Fibroblast of lung (primary cell): Measurements from ENCODE around the gene ADAMTS16.

Source experiments
- EZH2 ChIP-seq: IDR thresholded peaks from 2 replicates; pipeline ENCODE4 v1.5.1; 2012; ENCODE audit warnings: low read length, control low read depth, mild to moderate bottlenecking; ENCODE audit errors: missing control alignments
- TF ChIP-seq, protein P1 (sequence below), 2 donors: IDR thresholded peaks in 1 of 2; conservative IDR thresholded peaks in 1 of 2; 1 replicate in 1 of 2; 2 replicates in 1 of 2; pipeline ENCODE4 v1.5.1; 2011 to 2012; ENCODE audit warnings: low read length in 2 of 2, control low read depth in 1 of 2, inconsistent platforms in 1 of 2, low read depth in 1 of 2, mild to moderate bottlenecking in 1 of 2

DNA sequence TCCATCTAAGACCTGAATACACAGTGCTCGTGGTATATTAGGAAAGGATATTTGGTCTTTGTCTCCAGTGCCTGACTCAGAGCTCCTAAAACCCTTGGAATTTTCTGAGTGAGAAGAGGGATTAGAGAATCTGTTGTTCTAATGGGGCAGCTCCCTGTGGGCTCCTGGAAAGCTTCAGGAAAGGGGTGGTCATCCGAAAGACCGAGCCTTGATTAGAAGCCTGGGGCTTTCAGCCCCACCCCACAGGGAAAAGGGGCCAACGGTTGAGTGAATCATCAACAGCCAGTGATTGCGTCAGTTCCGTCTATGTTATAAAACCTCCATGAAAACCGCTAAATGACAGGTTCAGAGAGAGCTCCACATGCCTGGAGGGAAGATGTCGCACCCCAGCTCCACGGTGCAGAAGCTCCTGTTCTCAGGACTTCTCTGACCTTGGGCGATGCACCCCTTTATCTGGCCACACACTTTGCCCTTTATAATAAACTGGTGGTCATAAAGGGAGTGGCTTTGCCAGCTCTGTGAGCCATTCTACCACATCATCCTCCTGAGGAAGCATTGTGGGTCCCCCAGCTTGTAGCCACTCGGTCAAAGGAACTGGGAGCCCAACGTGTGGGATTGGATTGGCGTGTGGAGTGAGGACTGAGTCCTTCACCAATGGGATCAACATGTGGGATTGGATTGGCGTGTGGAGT is 211.3 kb downstream of the ADAMTS16 start:
- TF ChIP-seq, protein P1, sequence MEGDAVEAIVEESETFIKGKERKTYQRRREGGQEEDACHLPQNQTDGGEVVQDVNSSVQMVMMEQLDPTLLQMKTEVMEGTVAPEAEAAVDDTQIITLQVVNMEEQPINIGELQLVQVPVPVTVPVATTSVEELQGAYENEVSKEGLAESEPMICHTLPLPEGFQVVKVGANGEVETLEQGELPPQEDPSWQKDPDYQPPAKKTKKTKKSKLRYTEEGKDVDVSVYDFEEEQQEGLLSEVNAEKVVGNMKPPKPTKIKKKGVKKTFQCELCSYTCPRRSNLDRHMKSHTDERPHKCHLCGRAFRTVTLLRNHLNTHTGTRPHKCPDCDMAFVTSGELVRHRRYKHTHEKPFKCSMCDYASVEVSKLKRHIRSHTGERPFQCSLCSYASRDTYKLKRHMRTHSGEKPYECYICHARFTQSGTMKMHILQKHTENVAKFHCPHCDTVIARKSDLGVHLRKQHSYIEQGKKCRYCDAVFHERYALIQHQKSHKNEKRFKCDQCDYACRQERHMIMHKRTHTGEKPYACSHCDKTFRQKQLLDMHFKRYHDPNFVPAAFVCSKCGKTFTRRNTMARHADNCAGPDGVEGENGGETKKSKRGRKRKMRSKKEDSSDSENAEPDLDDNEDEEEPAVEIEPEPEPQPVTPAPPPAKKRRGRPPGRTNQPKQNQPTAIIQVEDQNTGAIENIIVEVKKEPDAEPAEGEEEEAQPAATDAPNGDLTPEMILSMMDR (conservative IDR thresholded peaks at IDR 0.05 in 1 of 2, IDR thresholded peaks at IDR 0.05 in 1 of 2; ENCODE audit: low read depth in 1 of 2, low read length in 2 of 2) = no peak
- no peak for TF ChIP-seq EZH2
